Measurements from ENCODE around the gene HERC6.
"Not testable (repeated sequence)": the region's sequence is repeated elsewhere in the genome, so short reads cannot be mapped to it uniquely, and the experiment has no call there.

The HERC6 gene

GRCh38 chr4:88448211-88448765, 69.6 kb downstream of the HERC6 start:
- not testable (repeated sequence) for DNase-seq

- DNase-seq: no peak
These were observed 70.2 kb downstream of the HERC6 start for GRCh38 chr4:88448889-88449288.

GRCh38 chr4:88449290-88449689, 70.6 kb downstream of the HERC6 start:
- DNase-seq: no peak

GRCh38 chr4:88451205-88451604, 72.6 kb downstream of the HERC6 start:
- DNase-seq: no peak

GRCh38 chr4:88452912-88453311, 74.3 kb downstream of the HERC6 start:
- no peak for DNase-seq

- peak; percentile 66 for DNase-seq
These were observed 78.1 kb downstream of the HERC6 start, which contains the start of gene HERC5 for GRCh38 chr4:88456670-88457306. HERC5 (plus strand) TSS chr4:88457119; CDS start chr4:88457270, 151 bp downstream.

GRCh38 chr4:88457307-88458103, 78.9 kb downstream of the HERC6 start:
- no peak for DNase-seq

GRCh38 chr4:88458104-88458740, 79.6 kb downstream of the HERC6 start:
- no peak for DNase-seq

GRCh38 chr4:88465653-88466192, 87.1 kb downstream of the HERC6 start:
- no peak for DNase-seq

GRCh38 chr4:88467392-88467791, 88.7 kb downstream of the HERC6 start:
- no peak for DNase-seq

- no peak for DNase-seq
These were observed 98.7 kb downstream of the HERC6 start for GRCh38 chr4:88477229-88477860.

GRCh38 chr4:88478247-88478646, 99.6 kb downstream of the HERC6 start:
- no peak for DNase-seq

GRCh38 chr4:88481537-88481936, 102.9 kb downstream of the HERC6 start:
- DNase-seq: no peak

GRCh38 chr4:88489100-88489761, 110.6 kb downstream of the HERC6 start:
- no peak for DNase-seq

Data from DMS 273 treated with DMSO at 0.1 percent for 48 hours (cell line).